HG02588 (cell line): ENCODE data around the gene CAMTA1.

Experiments
- ATAC-seq: cut with Tn5 transposase; IDR thresholded peaks from one replicate; pipeline ENCODE4 v1.9.1; 2021; ENCODE audit warnings: mild to moderate bottlenecking, moderate library complexity; ENCODE audit not compliant: unreplicated experiment

CAMTA1 gene

DNA sequence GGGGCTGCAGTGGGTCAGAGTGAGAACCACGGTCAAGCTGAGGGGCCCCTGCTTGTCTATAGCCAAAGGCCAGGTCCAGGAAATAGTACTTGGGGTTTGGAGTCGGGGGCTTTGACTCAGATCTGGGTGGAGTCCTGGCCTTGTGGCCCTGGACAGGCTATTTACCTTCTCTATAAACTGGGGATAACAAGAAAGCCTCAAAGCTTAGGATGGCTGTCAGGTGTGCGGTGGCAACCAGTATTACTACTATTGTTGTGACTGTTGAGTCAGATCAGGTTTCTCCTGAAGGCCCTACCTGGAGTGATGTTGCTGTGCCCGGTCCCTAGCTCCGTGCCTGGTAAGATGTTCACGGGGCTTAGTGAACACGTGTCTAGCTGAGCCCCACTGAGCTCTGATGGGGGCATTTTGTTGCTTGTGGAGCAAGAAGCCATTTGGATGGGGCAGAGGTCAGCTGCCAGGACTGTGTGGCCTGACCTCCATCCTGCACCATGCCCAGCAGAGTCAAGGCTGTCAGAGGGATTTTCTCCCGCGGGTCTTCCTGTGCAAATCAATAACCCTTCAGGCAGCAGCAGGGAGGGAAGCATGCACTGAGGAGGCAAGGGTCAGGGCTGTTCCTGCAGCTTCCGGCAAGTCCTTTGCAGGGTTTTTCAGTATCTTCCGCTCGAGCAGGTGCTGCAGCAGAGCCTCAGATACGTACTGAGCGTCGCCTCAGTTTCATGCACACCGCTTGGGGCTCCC, 170.3 kb downstream of the CAMTA1 start:
- no peak for ATAC-seq

DNA sequence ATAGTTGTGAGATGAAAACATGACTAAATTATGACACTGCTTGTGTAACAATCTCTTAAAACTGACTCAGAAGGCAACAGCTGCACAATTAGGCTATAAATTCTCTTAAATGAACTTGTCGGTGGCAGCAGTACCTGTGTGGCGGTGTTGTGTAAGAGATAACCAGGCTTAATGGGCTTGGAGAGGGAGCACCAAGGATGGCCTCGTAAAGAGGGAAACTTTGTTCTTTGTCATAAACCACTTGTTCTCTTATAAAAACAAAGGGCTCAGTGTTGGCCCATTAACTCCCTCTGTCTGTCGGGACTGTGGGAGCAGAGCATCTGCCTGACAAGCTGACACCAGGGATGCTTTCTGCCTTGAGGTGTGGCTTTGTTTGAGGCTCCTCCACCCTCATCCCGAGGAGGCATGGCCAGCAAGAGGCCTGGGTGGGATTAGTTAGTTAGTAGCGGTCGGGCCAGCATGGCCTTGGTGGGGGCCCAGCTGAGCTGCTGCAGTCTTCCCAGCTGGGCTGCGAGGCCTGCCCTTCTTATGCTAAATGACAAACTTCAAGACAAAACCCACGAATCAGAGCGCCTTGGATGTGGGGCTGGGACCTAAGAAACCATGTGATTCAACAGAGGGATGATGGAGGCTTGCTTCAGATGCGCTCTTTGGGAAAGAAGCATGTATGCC, 171.4 kb downstream of the CAMTA1 start:
- no peak for ATAC-seq

DNA sequence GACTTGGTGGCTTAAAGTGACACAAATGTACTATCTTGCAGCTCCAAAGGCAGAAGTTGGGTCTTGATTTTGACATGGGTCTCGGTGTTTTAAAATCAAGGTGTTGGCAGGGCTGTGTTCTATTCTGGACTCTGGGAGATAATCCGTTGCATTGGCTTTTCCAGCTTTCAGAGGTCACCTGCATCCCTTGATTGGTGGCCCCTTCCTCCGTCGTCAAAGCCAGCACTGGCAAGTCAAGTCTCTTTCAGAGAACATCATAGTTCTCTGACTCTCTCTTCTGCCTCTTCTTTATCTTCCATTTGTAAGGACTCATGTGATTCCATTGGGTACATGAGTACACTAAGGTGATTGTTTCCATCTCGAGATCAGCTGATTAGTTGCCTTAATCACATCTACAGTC, 172.1 kb downstream of the CAMTA1 start:
- no peak for ATAC-seq

DNA sequence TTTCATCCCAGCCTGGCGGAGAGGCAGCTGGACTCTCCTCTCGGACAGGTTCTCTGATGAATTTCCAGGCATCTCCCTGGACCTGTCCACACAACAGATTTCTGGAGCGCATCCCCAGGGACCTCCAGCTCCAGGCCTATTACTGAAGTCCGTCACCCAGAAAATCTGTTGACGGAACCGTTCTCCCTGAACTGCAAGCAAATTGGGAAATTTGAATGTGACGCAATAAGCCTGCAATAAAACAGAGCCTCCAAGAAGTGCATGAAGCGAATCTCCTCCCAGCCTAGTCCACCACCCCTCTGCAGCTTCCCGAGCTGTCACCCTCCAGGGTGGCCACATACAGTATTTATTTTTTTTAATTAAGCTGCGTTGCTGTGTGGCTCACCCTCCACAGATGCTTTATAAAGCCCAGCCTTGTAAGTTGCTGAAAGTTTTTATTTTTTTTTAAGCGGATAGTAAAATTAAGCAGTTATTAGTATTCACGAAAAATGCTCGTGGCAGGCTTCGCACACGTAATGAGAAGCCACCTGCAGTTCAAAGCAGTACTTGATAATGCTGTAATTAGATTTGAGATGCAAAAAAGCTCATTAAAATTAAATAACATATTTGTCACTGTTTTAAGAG, 173.3 kb downstream of the CAMTA1 start:
- no peak for ATAC-seq

- ATAC-seq, result no peak
Observed at GRCh38 chr1:6959491-6959890, 174.2 kb downstream of the CAMTA1 start.

GRCh38 chr1:6960291-6960811, 175.1 kb downstream of the CAMTA1 start:
- ATAC-seq, result no peak

DNA sequence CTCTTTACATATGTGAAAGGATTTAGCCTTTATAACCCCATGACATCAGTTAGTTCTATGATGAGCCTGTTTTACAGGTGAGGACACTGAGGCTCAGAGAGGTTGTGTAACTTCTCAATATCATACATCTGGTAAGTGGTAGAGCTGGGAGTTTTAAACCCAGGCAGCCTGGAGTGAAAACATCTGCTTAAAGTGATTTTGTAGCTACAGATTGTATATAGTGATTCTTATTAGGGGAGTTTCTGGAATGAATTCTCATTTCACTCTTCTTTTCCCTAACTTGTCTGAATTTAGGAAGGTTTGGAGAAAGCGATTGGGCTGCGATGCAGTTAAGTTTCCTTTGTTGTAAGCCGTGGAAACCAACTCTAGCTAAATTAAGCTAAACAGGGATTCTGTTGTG, 175.6 kb downstream of the CAMTA1 start:
- ATAC-seq, result no peak

DNA sequence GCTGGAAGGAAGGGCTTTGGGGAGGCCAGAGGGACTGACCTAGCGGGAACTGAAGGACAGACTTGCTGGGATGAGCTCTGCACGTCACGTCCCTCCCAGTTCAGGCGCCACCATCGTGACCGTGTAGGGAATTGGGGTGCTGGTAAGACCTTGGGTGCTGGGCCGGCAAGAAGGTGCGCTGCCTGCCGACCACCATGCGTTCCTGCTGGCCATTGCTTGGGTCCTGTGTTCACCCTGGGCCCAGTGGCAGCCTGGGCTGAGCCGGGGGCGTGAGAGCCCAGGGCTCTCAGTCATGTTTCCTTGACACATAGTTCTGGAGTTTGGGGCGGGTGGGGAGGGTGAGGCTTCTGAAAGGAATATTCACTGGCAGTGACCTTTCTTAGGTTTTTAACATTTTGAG, 176.0 kb downstream of the CAMTA1 start:
- no peak for ATAC-seq

- no peak for ATAC-seq
Observed at GRCh38 chr1:6961905-6962477, 176.7 kb downstream of the CAMTA1 start.

GRCh38 chr1:6962478-6962995, 177.3 kb downstream of the CAMTA1 start:
- no peak for ATAC-seq

- no peak for ATAC-seq
Observed at GRCh38 chr1:6962996-6963911, 178.0 kb downstream of the CAMTA1 start.

DNA sequence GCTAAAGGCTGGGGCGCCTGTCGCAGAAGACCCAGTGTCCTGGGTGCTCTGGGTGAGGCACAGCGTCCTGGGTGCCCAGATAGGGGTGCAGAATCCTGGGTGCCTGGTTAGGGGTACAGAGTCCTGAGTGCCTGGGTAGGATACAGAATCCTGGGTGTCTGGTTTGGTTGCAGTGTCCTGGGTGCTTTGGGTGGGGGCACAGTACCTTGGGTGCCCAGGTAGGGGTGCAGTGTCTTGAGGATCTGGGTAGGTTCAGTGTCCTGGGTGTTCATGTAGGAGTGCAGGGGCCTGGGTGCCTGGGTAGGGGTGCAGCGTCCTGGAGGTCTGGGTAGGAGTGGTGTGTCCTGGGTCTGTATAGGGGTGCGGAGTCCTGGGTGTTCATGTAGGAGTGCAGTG, 178.7 kb downstream of the CAMTA1 start:
- no peak for ATAC-seq

DNA sequence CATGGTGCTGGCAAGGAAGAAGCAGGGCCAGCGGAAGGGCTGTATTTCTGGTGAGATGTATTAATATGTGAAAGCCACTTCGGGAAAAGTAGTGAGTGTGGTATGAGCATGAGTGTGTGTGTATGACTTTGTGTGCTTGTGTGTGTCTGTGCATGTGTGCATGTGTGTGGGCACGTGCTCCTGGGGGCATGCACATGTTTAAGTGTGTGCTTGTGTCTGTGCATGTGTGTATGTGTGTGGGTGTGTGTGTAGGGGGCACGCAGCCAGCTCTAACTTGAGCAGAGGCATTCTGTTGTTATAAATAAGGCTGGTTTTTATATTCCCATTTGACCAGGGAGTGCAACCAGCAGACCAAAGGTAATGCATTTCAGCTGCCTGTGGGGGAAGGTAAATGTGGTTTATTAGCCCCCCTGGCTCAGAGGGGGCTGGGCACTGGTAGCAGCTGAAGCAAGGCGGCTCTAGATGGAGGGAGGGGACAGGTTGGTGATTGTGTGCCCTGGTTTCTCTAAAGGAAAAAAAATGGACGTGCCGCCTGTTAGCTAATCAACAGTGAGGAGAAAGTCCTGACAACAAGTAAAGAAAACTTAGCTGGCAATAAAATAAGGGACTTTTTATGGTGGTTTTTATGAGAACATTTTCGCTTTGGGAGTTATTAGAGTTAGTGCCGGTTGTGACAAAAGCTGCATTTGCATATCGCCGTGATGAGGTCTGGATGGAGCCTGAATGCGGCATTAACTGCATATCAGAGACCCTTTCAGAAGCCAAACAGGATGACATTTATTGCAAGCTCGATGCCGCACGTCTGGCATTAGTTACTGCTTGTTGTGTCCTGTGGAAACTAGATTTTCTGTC, 180.1 kb downstream of the CAMTA1 start:
- ATAC-seq, result no peak

- no peak for ATAC-seq
Observed at GRCh38 chr1:6965935-6966241, 180.6 kb downstream of the CAMTA1 start.

DNA sequence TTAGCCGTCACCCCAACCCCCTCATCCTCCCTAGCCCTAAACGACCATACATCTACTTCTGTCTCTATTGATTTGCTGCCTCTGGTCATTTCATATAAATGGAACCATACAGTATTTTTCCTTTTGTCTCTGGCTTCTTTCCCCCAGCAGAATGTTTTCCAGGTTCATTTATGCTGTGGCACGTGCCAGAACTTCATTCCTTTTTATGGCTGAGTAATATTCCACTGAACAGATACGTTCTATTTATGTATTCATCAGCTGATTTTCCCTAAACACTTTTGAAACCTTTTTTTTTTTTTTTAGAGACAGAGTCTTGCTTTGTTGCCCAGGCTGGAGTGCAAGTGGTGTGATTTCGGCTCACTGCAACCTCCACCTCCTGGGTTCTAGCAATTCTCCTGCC, 181.1 kb downstream of the CAMTA1 start:
- no peak for ATAC-seq

DNA sequence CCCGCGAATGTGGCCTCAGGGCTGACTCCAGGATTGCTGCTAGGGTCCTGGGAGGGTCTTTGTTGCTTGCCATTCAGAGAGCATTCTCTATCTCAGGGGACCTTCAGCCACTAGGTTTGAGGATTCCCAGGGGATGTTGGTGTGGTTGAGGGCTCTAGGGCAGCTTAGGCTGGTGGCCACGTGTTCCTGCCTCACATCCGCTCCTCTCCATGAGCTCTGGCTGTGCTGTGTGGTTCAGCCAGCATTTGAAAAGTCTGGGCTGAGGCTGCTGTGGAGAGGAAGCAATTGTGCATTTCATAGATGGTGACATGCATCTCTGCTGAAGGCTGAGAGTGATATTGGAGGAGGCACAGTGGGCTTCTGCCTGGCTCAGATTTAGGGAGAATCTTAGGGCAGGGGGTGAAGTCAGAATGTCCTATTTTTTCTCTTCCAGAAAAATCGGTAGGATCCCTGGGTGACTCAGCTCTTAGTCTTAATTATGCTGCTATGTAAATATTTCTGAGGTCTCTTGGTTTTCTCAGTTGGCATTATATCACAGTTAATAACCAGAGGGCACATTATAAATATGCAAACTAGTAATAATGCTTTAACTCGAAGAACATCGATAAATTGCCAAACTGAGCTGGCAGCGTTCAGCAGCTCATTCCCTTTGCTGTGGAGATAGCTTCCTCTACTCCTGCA, 182.3 kb downstream of the CAMTA1 start:
- no peak for ATAC-seq

GRCh38 chr1:6969106-6969505, 183.9 kb downstream of the CAMTA1 start:
- no peak for ATAC-seq

- ATAC-seq, result no peak
Observed at GRCh38 chr1:6969762-6970161, 184.5 kb downstream of the CAMTA1 start.

GRCh38 chr1:6970221-6970620, 185.0 kb downstream of the CAMTA1 start:
- ATAC-seq, result no peak
